ENCODE measurements around the gene CHMP6.

The CHMP6 gene

DNA sequence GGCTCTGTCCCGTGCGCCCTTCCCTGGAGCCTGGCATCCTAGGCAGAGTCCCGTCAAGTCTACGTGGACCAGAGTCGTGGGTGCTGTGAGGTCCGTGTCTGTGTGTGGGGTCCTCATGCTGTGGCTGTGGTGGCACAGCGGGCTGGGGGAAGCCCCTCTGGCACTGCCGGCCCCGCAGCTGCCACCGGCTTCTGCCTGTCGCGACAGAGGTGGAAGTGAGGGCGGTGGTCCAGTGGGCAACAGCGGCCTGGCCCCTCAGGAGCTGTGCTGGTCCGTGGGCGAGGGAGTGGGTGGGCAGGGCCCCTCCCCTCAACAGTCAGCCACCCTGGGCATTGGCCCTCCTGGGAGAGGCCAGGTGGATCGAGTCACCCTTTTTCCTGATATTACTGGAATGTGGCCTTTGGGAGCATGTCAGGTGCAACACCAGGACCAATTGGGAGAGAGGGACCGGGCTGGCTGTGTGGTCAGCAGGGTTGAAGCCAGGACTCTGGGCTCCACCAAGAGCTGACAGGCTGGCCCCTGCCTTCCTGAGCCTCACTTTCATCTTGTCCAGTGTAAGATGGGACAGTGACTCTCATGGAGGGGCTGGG is 55.2 kb downstream of the CHMP6 start:
- no peak overlapping the region for H2AFZ ChIP-seq (ENCODE audit: low read depth, low read length)
- no peaks in the 10 kb centered on the region for H3K9me3 ChIP-seq (ENCODE audit: low read length)
- H3K27me3 ChIP-seq (ENCODE audit: insufficient read depth, low read length): no peaks in the 10 kb centered on the region
- H3K36me3 ChIP-seq (ENCODE audit: insufficient read depth, low read length): peaks cover 16% of the 10 kb centered on the region
- peaks cover 4% of the 10 kb centered on the region for H3K4me1 ChIP-seq (ENCODE audit: insufficient read depth, low read length)
- no peak overlapping the region for H3K4me3 ChIP-seq (ENCODE audit: low read length)

DNA sequence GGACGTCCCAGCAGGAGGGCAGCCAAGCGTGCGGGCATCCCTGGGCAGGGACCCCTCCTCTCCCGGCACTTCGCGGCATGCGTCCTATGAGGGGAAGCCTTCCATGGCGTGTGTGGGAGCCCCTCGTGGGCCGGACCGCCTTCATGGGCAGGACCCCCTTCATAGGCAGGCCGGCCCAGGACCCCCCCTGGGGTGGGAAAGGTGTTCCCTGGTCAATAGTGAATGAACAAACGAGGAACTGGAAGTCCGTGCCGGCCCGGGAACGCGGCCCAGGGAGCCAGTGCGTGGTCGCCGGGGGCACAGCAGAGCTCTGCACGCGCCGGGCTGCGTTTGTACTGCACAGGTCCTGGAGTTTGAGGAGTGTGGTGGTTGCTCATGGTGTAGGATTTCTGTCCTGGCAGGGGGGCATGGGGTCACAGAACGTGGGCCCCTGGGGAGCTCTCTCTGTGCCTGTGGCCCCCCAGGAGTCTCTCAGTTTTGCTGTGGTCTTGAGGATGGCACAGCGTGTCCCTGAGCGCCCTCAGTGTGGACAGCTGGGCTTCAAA is 57.3 kb downstream of the CHMP6 start:
- Histone ChIP-seq H3K36me3 (ENCODE audit: insufficient read depth, low read length) (peaks cover 16% of the 10 kb centered on the region), H3K4me3 (ENCODE audit: low read length) (no peak overlapping the region), H3K27me3 (ENCODE audit: insufficient read depth, low read length) (no peaks in the 10 kb centered on the region), H3K4me1 (ENCODE audit: insufficient read depth, low read length) (peaks cover 9% of the 10 kb centered on the region), H2AFZ (ENCODE audit: low read depth, low read length) (no peak overlapping the region), H3K9me3 (ENCODE audit: low read length) (no peaks in the 10 kb centered on the region)

DNA sequence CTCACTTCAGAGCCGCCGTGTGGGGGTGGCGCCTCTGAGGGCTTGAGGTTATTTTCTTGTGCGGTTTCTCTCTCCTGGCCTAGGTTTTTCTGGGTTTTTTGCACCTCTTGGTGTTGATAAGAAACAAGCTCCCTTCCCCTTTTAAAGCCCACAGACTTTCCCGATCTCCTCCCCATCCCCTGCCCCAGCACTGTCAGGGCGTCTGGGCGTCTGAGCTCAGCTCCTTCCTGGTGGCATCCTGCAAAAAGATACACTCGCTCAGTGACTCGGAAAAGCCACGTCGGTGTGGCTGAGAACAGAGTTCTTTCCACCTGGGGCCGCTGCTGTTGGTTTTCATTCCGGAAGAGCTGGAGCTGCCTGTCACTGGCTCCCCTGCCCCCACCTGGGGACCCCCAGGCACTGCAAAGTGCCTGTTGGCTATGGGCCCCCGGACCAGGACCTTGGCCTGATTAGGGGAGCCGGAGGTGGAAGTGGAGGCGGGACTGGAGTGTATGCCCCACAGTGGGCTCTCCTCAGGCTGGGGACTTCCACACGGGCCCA is 57.8 kb downstream of the CHMP6 start:
- H3K9me3 ChIP-seq (ENCODE audit: low read length): no peaks in the 10 kb centered on the region
- H3K4me1 ChIP-seq (ENCODE audit: insufficient read depth, low read length): peaks cover 6% of the 10 kb centered on the region

More for the DNA sequence above, 57.8 kb downstream of the CHMP6 start:
- peaks cover 17% of the 10 kb centered on the region for H3K36me3 ChIP-seq (ENCODE audit: insufficient read depth, low read length)
- no peak overlapping the region for H3K4me3 ChIP-seq (ENCODE audit: low read length)
- no peaks in the 10 kb centered on the region for H3K27me3 ChIP-seq (ENCODE audit: insufficient read depth, low read length)
- no peak overlapping the region for H2AFZ ChIP-seq (ENCODE audit: low read depth, low read length)
